ENCODE data around the gene LMBR1.
"Not testable (repeated sequence)": the region's sequence is repeated elsewhere in the genome, so short reads cannot be mapped to it uniquely, and the experiment has no call there.

Gene LMBR1

GRCh38 chr7:156843582-156843981 lies 49.4 kb downstream of the LMBR1 start:
- not testable (repeated sequence) for DNase-seq

GRCh38 chr7:156843157-156843556 lies 49.8 kb downstream of the LMBR1 start:
- no peak for DNase-seq

DNA sequence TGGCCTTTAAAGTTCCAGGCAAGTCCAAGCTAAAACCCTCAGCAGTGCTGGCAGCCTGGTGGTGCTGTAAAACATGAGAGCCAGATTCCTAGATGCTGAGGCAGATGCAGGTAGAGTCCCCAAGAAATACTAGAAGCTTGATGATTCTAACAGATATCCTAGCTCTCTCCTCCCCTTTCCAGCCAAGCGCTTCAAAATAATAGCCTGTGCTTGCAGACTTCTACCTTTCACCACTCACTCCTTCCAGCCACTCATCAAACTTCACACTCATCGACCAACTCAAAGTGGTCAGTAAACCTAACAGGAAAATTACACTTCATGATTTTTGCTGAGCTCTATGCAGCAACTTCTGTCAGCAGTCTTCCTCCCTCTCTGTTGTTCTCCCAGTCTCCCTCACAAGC lies 50.2 kb downstream of the LMBR1 start:
- no peak for DNase-seq

- DNase-seq = no peak
Measured at GRCh38 chr7:156842317-156842716, 50.7 kb downstream of the LMBR1 start.

GRCh38 chr7:156841497-156841896 lies 51.5 kb downstream of the LMBR1 start:
- no peak for DNase-seq

- DNase-seq = no peak
Measured at GRCh38 chr7:156840134-156840533, 52.8 kb downstream of the LMBR1 start.

DNA sequence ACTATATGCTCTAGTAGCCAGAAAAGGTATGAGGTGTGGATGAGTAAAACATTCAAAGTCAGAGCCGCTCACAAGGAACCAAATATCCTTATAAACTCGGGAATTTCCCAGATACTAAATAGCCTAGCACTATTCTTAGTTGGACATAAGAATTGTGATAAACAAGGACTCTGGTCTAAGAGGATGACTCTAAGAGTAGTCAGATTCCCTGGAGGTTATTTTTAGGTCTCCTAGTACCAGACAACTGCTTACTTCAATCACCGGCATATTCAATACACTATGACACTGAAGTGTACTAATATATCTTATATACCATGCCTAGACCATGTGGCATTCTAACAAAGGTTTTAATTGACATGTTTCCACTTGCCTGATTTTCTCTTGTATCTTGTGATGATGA lies 56.5 kb downstream of the LMBR1 start:
- no peak for DNase-seq

GRCh38 chr7:156834462-156834861 lies 58.5 kb downstream of the LMBR1 start:
- DNase-seq = no peak

DNA sequence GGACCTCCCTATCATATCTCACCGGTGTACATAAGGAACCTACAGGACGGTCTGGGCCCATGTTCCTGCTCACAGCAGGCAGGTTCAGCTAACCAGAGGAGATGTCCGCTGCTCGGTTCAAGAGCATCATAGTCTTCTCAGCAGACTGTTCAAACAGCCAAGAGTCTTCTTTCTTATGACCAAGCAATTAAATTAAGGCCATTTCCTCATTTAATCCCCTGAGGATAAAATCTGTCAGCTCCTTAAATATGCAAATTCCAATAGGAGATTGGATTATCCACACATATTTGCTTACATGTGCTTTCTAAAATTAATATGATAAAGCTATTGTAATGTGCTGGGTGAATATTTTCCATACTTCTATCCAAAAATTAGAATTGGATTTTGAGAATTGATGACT lies 59.7 kb downstream of the LMBR1 start:
- no peak for DNase-seq

- DNase-seq = no peak
Measured at GRCh38 chr7:156832195-156832877, 60.6 kb downstream of the LMBR1 start.

DNA sequence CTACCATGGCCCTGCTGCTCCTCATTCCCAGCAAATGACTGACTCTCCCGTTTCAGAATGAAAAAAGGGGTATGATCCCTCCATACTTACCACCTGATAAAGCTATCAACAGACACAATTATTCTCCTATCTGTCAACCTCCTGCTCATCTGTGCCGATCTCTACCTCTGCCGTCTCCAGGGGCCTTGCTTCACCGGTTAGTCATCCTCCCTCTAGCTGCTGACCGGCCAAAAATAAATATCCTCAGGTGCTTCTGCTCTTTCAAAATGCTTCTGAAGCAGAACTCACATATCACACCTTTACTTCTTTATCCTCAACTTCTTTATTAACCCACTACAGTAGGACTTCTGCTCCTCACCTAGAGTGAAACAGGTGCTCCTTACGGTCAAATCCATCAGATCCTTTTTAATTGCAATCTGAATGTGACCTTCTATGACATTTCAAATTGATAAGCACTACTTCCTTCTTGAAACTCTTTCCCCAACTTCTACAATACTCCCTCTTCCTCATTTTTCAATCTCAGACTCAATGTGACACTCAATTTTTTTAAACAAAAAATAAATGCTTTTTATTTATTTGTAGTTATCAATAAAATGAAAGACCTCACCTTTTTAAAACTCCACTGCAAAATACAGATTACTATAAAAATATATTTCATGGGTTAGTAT lies 63.2 kb downstream of the LMBR1 start:
- DNase-seq = no peak

- DNase-seq = no peak
Measured at GRCh38 chr7:156827587-156828203, 65.3 kb downstream of the LMBR1 start.

DNA sequence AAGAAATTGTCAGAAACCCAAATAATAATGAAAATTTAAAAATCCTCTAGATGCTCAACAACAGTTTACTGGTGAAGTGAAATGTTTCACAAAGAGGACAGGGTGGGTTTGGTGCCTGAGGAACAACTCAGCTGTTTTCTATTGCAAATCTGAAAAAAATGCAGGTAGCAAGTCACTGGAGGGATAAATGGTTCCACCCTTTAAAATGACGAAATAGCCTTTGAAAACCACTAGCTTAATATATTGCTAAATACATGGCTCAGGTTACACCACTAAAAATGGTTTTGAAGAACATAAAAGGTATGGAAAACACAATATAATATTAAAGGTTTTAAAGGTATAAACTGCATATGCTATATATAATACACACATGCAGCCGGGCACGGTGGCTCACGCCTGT lies 69.5 kb downstream of the LMBR1 start:
- DNase-seq = no peak

GRCh38 chr7:156820445-156821063 lies 72.4 kb downstream of the LMBR1 start:
- DNase-seq = no peak

- DNase-seq = no peak
Measured at GRCh38 chr7:156819733-156820295, 73.2 kb downstream of the LMBR1 start.

DNA sequence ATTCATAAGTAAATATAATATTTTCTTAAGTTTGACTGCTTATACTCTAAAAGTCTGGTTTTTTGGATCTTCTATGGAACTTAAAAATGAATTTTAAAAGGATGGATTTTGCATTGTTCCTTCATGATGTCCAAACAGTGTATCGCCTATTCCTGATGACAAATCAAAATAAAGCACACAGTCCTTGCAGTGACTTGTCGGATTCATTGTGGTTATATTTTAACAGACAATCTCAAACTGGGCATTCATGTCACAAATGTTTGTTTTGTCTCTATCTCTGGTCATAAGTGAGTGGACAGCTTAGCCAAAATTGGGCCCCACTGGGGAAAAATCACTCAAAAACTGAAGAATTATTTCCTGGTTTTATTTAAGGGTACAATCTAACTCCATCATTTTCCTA lies 74.8 kb downstream of the LMBR1 start:
- DNase-seq = no peak

DNA sequence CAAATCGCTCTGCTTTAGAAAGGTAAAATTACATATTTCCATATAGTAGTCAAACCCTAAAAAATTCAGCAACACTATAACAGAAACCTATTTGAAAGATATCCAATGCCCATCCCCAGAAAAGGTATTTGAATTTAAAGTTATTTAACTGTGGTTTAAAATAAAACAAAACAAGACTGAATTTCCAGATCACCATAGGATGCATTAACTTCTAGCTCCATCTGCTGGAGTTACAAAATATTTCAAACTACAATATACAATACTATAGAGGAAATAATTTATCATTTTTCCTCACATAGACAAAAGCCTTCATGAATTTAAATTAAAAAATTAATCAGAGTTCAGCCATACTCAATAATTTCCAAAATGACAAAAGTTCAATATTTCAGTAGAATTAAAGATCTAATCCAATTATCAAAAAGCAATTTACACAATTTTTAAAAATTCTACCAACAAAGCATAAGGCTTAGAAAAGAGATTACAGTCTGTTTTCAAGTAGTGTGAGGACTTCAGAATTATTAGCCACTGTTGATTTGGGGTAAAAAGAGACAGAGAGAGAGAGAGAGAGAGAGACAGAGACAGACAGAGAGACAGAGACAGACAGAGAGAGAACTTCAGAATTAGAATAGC lies 75.9 kb downstream of the LMBR1 start:
- no peak for DNase-seq

- DNase-seq = no peak
Measured at GRCh38 chr7:156811706-156812105, 81.3 kb downstream of the LMBR1 start.

GRCh38 chr7:156803656-156804055 lies 89.3 kb downstream of the LMBR1 start:
- not testable (repeated sequence) for DNase-seq

DNA sequence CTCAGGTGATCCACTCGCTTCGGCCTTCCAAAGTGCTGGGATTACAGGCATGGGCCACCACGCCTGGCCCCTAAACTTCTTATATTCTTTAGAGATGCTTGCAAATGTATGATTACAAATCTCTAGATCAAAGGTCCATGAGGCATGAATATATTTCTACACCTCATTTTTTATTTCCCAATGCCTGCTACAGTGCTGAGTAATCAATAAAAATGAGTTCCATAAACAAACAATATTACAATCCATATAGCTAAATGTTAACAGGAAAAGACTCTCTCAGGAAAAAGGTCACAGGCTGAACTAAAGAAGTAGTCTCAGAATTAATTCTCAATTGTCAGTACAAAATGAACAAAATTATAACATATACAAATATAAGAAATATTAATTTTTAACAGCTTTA lies 90.8 kb downstream of the LMBR1 start:
- no peak for DNase-seq

DNA sequence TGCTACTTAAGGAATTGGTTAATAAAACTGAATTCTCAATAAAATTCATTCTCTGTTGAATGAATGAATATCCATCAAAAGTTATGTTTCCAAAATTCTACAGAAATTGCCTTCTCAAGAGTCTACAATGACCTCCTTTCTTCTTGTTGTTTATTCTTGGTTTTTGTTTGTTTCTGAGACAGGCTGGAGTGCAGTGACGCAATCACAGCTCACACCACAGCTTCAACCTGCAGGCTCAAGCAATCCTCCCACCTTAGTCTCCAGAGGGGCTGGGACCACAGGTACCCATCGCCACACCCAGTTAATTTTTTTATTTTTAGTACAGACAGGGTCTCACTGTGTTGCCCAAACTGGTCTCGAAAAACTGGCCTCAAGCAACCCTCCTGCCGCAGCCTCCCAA lies 97.6 kb downstream of the LMBR1 start:
- DNase-seq = no peak

- DNase-seq = no peak
Measured at GRCh38 chr7:156793334-156793733, 99.6 kb downstream of the LMBR1 start.

- no peak for DNase-seq
Measured at GRCh38 chr7:156792611-156793010, 100.4 kb downstream of the LMBR1 start.
